Measurements from ENCODE around the gene DNASE1L3. TPM values are rescaled to one million over a fixed set of nuclear protein-coding genes. Genes with fewer than 3 reads are reported as not detected.

DNASE1L3 gene
- total and polyA plus RNA-seq, 2 donors, result 12.9 to 52.0 TPM

- no peak overlapping the region for H3K27ac ChIP-seq (ENCODE audit: low read depth in 1 of 2, low read length in 1 of 2)
- H3K4me1 ChIP-seq (ENCODE audit: control insufficient read depth in 2 of 2, insufficient read depth in 2 of 2, low read length in 2 of 2), result no peaks in the 10 kb centered on the region
- no peak for DNase-seq (ENCODE audit: low read depth in 6 of 9, low spot score in 9 of 9)
- peaks cover 0 to 3% of the 10 kb centered on the region in 2 donors for H3K9me3 ChIP-seq (ENCODE audit: control insufficient read depth in 2 of 2, insufficient read depth in 1 of 2, low read length in 1 of 2)
- peaks cover 88 to 90% of the 10 kb centered on the region in 2 donors for H3K36me3 ChIP-seq (ENCODE audit: control insufficient read depth in 2 of 2, insufficient read depth in 2 of 2, low read length in 1 of 2)
- no peak overlapping the region for H3K4me3 ChIP-seq (ENCODE audit: low read length in 2 of 2)
- H3K27me3 ChIP-seq (ENCODE audit: control insufficient read depth in 2 of 2, insufficient read depth in 1 of 2, low read length in 1 of 2), result no peaks in the 10 kb centered on the region
- over 99% methylated on average over 16 of the region's 16 CpGs for WGBS
These were observed 57.4 kb downstream of the DNASE1L3 start for GRCh38 chr3:58153371-58153770.

GRCh38 chr3:58152225-58153015, 58.4 kb downstream of the DNASE1L3 start:
- no peak for DNase-seq (ENCODE audit: low read depth in 6 of 9, low spot score in 9 of 9)
- Histone ChIP-seq H3K27ac (ENCODE audit: low read depth in 1 of 2, low read length in 1 of 2) (no peak overlapping the region), H3K36me3 (ENCODE audit: control insufficient read depth in 2 of 2, insufficient read depth in 2 of 2, low read length in 1 of 2) (peaks cover 86 to 93% of the 10 kb centered on the region in 2 donors), H3K9me3 (ENCODE audit: control insufficient read depth in 2 of 2, insufficient read depth in 1 of 2, low read length in 1 of 2) (peaks cover 0 to 3% of the 10 kb centered on the region in 2 donors), H3K4me3 (ENCODE audit: low read length in 2 of 2) (no peak overlapping the region), H3K27me3 (ENCODE audit: control insufficient read depth in 2 of 2, insufficient read depth in 1 of 2, low read length in 1 of 2) (no peaks in the 10 kb centered on the region), H3K4me1 (ENCODE audit: control insufficient read depth in 2 of 2, insufficient read depth in 2 of 2, low read length in 2 of 2) (no peaks in the 10 kb centered on the region)
- WGBS, result 95% methylated on average over 17 of the region's 17 CpGs

GRCh38 chr3:58151637-58152036, 59.1 kb downstream of the DNASE1L3 start:
- H3K36me3 ChIP-seq (ENCODE audit: control insufficient read depth in 2 of 2, insufficient read depth in 2 of 2, low read length in 1 of 2), result peaks cover 88 to 93% of the 10 kb centered on the region in 2 donors
- WGBS, result 98% methylated on average over 3 of the region's 3 CpGs
- peaks cover 0 to 3% of the 10 kb centered on the region in 2 donors for H3K9me3 ChIP-seq (ENCODE audit: control insufficient read depth in 2 of 2, insufficient read depth in 1 of 2, low read length in 1 of 2)
- no peaks in the 10 kb centered on the region for H3K27me3 ChIP-seq (ENCODE audit: control insufficient read depth in 2 of 2, insufficient read depth in 1 of 2, low read length in 1 of 2)
- no peak overlapping the region for H3K4me3 ChIP-seq (ENCODE audit: low read length in 2 of 2)
- no peak for DNase-seq (ENCODE audit: low read depth in 6 of 9, low spot score in 9 of 9)
- H3K4me1 ChIP-seq (ENCODE audit: control insufficient read depth in 2 of 2, insufficient read depth in 2 of 2, low read length in 2 of 2), result no peaks in the 10 kb centered on the region
- H3K27ac ChIP-seq (ENCODE audit: low read depth in 1 of 2, low read length in 1 of 2), result no peak overlapping the region

- no peaks in the 10 kb centered on the region for H3K4me1 ChIP-seq (ENCODE audit: control insufficient read depth in 2 of 2, insufficient read depth in 2 of 2, low read length in 2 of 2)
- 98% methylated on average over 13 of the region's 13 CpGs for WGBS
- DNase-seq (ENCODE audit: low read depth in 6 of 9, low spot score in 9 of 9), result no peak
- no peak overlapping the region for H3K4me3 ChIP-seq (ENCODE audit: low read length in 2 of 2)
- H3K36me3 ChIP-seq (ENCODE audit: control insufficient read depth in 2 of 2, insufficient read depth in 2 of 2, low read length in 1 of 2), result peaks cover 90 to 92% of the 10 kb centered on the region in 2 donors
- peaks cover 0 to 3% of the 10 kb centered on the region in 2 donors for H3K9me3 ChIP-seq (ENCODE audit: control insufficient read depth in 2 of 2, insufficient read depth in 1 of 2, low read length in 1 of 2)
- H3K27me3 ChIP-seq (ENCODE audit: control insufficient read depth in 2 of 2, insufficient read depth in 1 of 2, low read length in 1 of 2), result no peaks in the 10 kb centered on the region
- H3K27ac ChIP-seq (ENCODE audit: low read depth in 1 of 2, low read length in 1 of 2), result no peak overlapping the region
These were observed 60.0 kb downstream of the DNASE1L3 start for GRCh38 chr3:58150810-58151199.

GRCh38 chr3:58150130-58150809, 60.5 kb downstream of the DNASE1L3 start:
- WGBS, result 98% methylated on average over 14 of the region's 14 CpGs
- peaks cover 0 to 3% of the 10 kb centered on the region in 2 donors for H3K9me3 ChIP-seq (ENCODE audit: control insufficient read depth in 2 of 2, insufficient read depth in 1 of 2, low read length in 1 of 2)
- no peak overlapping the region for H3K27ac ChIP-seq (ENCODE audit: low read depth in 1 of 2, low read length in 1 of 2)
- DNase-seq (ENCODE audit: low read depth in 6 of 9, low spot score in 9 of 9), result no peak
- no peaks in the 10 kb centered on the region for H3K4me1 ChIP-seq (ENCODE audit: control insufficient read depth in 2 of 2, insufficient read depth in 2 of 2, low read length in 2 of 2)
- peaks cover 91% of the 10 kb centered on the region in 2 donors for H3K36me3 ChIP-seq (ENCODE audit: control insufficient read depth in 2 of 2, insufficient read depth in 2 of 2, low read length in 1 of 2)
- no peaks in the 10 kb centered on the region for H3K27me3 ChIP-seq (ENCODE audit: control insufficient read depth in 2 of 2, insufficient read depth in 1 of 2, low read length in 1 of 2)
- H3K4me3 ChIP-seq (ENCODE audit: low read length in 2 of 2), result no peak overlapping the region

GRCh38 chr3:58148049-58148448, 62.7 kb downstream of the DNASE1L3 start:
- Histone ChIP-seq H3K27me3 (ENCODE audit: control insufficient read depth in 2 of 2, insufficient read depth in 1 of 2, low read length in 1 of 2) (no peaks in the 10 kb centered on the region), H3K36me3 (ENCODE audit: control insufficient read depth in 2 of 2, insufficient read depth in 2 of 2, low read length in 1 of 2) (peaks cover 82 to 90% of the 10 kb centered on the region in 2 donors), H3K4me1 (ENCODE audit: control insufficient read depth in 2 of 2, insufficient read depth in 2 of 2, low read length in 2 of 2) (no peaks in the 10 kb centered on the region), H3K9me3 (ENCODE audit: control insufficient read depth in 2 of 2, insufficient read depth in 1 of 2, low read length in 1 of 2) (no peaks in the 10 kb centered on the region), H3K27ac (ENCODE audit: low read depth in 1 of 2, low read length in 1 of 2) (no peak overlapping the region), H3K4me3 (ENCODE audit: low read length in 2 of 2) (no peak overlapping the region)
- no peak for DNase-seq (ENCODE audit: low read depth in 6 of 9, low spot score in 9 of 9)
- 98% methylated on average over 9 of the region's 9 CpGs for WGBS

GRCh38 chr3:58144478-58145325, 66.1 kb downstream of the DNASE1L3 start:
- Histone ChIP-seq H3K27ac (ENCODE audit: low read depth in 1 of 2, low read length in 1 of 2) (no peak overlapping the region), H3K4me1 (ENCODE audit: control insufficient read depth in 2 of 2, insufficient read depth in 2 of 2, low read length in 2 of 2) (no peaks in the 10 kb centered on the region), H3K4me3 (ENCODE audit: low read length in 2 of 2) (no peak overlapping the region), H3K9me3 (ENCODE audit: control insufficient read depth in 2 of 2, insufficient read depth in 1 of 2, low read length in 1 of 2) (no peaks in the 10 kb centered on the region), H3K27me3 (ENCODE audit: control insufficient read depth in 2 of 2, insufficient read depth in 1 of 2, low read length in 1 of 2) (no peaks in the 10 kb centered on the region), H3K36me3 (ENCODE audit: control insufficient read depth in 2 of 2, insufficient read depth in 2 of 2, low read length in 1 of 2) (peaks cover 82 to 92% of the 10 kb centered on the region in 2 donors)
- WGBS, result 95% methylated on average over 7 of the region's 7 CpGs
- DNase-seq (ENCODE audit: low read depth in 6 of 9, low spot score in 9 of 9), result no peak

- Histone ChIP-seq H3K36me3 (ENCODE audit: control insufficient read depth in 2 of 2, insufficient read depth in 2 of 2, low read length in 1 of 2) (peaks cover 75 to 92% of the 10 kb centered on the region in 2 donors), H3K4me3 (ENCODE audit: low read length in 2 of 2) (no peak overlapping the region), H3K27ac (ENCODE audit: low read depth in 1 of 2, low read length in 1 of 2) (no peak overlapping the region), H3K27me3 (ENCODE audit: control insufficient read depth in 2 of 2, insufficient read depth in 1 of 2, low read length in 1 of 2) (no peaks in the 10 kb centered on the region), H3K4me1 (ENCODE audit: control insufficient read depth in 2 of 2, insufficient read depth in 2 of 2, low read length in 2 of 2) (no peaks in the 10 kb centered on the region), H3K9me3 (ENCODE audit: control insufficient read depth in 2 of 2, insufficient read depth in 1 of 2, low read length in 1 of 2) (no peaks in the 10 kb centered on the region)
- 98% methylated on average over 9 of the region's 9 CpGs for WGBS
- no peak for DNase-seq (ENCODE audit: low read depth in 6 of 9, low spot score in 9 of 9)
These were observed 67.2 kb downstream of the DNASE1L3 start for GRCh38 chr3:58143417-58144055.

Measured in thymus (tissue), 11 donors.